Nephron (organoid): ENCODE measurements around the gene RINT1.
A peak's percentile ranks its signal among the peaks of the same experiment; 100 is the strongest.

Experiments used
- H3K27ac Mint-ChIP-seq, 3 experiments: 2 replicates each; pipeline ENCODE4 v1.8.0; 2020; ENCODE audit warnings: mixed read lengths in 3 of 3, mild to moderate bottlenecking in 2 of 3, moderate library complexity in 1 of 3
- H3K27me3 Mint-ChIP-seq: 2 replicates; pipeline ENCODE4 v1.8.0; 2021; ENCODE audit warnings: low read depth, mild to moderate bottlenecking, moderate library complexity, mixed read lengths
- H3K36me3 Mint-ChIP-seq: 2 replicates; pipeline ENCODE4 v1.8.0; 2020; ENCODE audit warnings: low read depth, mixed read lengths
- H3K4me1 Mint-ChIP-seq: 2 replicates; pipeline ENCODE4 v1.8.0; 2020; ENCODE audit warnings: mixed read lengths
- H3K4me3 Mint-ChIP-seq, 3 experiments: 2 replicates each; pipeline ENCODE4 v1.8.0; 2020; ENCODE audit warnings: mild to moderate bottlenecking in 3 of 3, mixed read lengths in 3 of 3, moderate library complexity in 2 of 3
- H3K9me3 Mint-ChIP-seq: 2 replicates; pipeline ENCODE4 v1.8.0; 2020; ENCODE audit warnings: mixed read lengths
- CTCF ChIP-seq, 3 experiments: fragments of 200-600 bp; sonication (generic); IDR thresholded peaks; one replicate each; pipeline ENCODE4 v1.5.0; 2021; ENCODE audit warnings: antibody characterized with exemption in 3 of 3; ENCODE audit not compliant: unreplicated experiment in 3 of 3

The RINT1 gene

GRCh38 chr7:105567024-105567423, 35.0 kb downstream of the RINT1 start:
- Mint-ChIP-seq H3K9me3 (no peaks in the 10 kb centered on the region), H3K4me3 (no peak overlapping the region), H3K36me3 (peaks cover 48% of the 10 kb centered on the region), H3K27me3 (no peaks in the 10 kb centered on the region), H3K4me1 (no peaks in the 10 kb centered on the region), H3K27ac (no peak overlapping the region)
- TF ChIP-seq CTCF (IDR thresholded peaks at IDR 0.05; ENCODE audit: unreplicated experiment in 3 of 3), result no peak

GRCh38 chr7:105567821-105568220, 35.8 kb downstream of the RINT1 start:
- H3K4me3 Mint-ChIP-seq, result no peak overlapping the region
- no peaks in the 10 kb centered on the region for H3K27me3 Mint-ChIP-seq
- no peak for TF ChIP-seq CTCF (IDR thresholded peaks at IDR 0.05; ENCODE audit: unreplicated experiment in 3 of 3)

GRCh38 chr7:105571891-105572290, 39.9 kb downstream of the RINT1 start:
- H3K36me3 Mint-ChIP-seq, result peaks cover 25% of the 10 kb centered on the region

More at GRCh38 chr7:105567821-105568220, 35.8 kb downstream of the RINT1 start:
- H3K9me3 Mint-ChIP-seq, result no peaks in the 10 kb centered on the region
- H3K27ac Mint-ChIP-seq, result no peak overlapping the region
- H3K36me3 Mint-ChIP-seq, result peaks cover 43% of the 10 kb centered on the region
- H3K4me1 Mint-ChIP-seq, result no peaks in the 10 kb centered on the region

GRCh38 chr7:105577251-105577650, 45.2 kb downstream of the RINT1 start:
- H3K4me1 Mint-ChIP-seq, result peaks cover 6% of the 10 kb centered on the region
- H3K4me3 Mint-ChIP-seq, result no peak overlapping the region
- TF ChIP-seq CTCF (IDR thresholded peaks at IDR 0.05; ENCODE audit: unreplicated experiment in 3 of 3), result no peak
- no peaks in the 10 kb centered on the region for H3K27me3 Mint-ChIP-seq
- peaks cover 2% of the 10 kb centered on the region for H3K9me3 Mint-ChIP-seq
- peaks cover 4% of the 10 kb centered on the region for H3K36me3 Mint-ChIP-seq
- no peak overlapping the region for H3K27ac Mint-ChIP-seq

More at GRCh38 chr7:105571891-105572290, 39.9 kb downstream of the RINT1 start:
- peaks cover under 1% of the 10 kb centered on the region for H3K4me1 Mint-ChIP-seq
- no peak overlapping the region for H3K27ac Mint-ChIP-seq
- no peak overlapping the region for H3K4me3 Mint-ChIP-seq
- peaks cover 2% of the 10 kb centered on the region for H3K9me3 Mint-ChIP-seq
- no peak for TF ChIP-seq CTCF (IDR thresholded peaks at IDR 0.05; ENCODE audit: unreplicated experiment in 3 of 3)
- H3K27me3 Mint-ChIP-seq, result no peaks in the 10 kb centered on the region

- TF ChIP-seq CTCF (IDR thresholded peaks at IDR 0.05; ENCODE audit: unreplicated experiment in 3 of 3), result no peak
- no peak overlapping the region for H3K27ac Mint-ChIP-seq
- H3K4me3 Mint-ChIP-seq, result no peak overlapping the region
- H3K36me3 Mint-ChIP-seq, result peaks cover 9% of the 10 kb centered on the region
- H3K4me1 Mint-ChIP-seq, result peaks cover 6% of the 10 kb centered on the region
- H3K9me3 Mint-ChIP-seq, result peaks cover 8% of the 10 kb centered on the region
- H3K27me3 Mint-ChIP-seq, result no peaks in the 10 kb centered on the region
Observed at GRCh38 chr7:105578496-105578895, 46.5 kb downstream of the RINT1 start.

- Mint-ChIP-seq H3K27ac (no peak overlapping the region), H3K27me3 (no peaks in the 10 kb centered on the region), H3K4me3 (peak overlapping the region in 1 of 3 experiments; percentile 84), H3K4me1 (peaks cover 6% of the 10 kb centered on the region), H3K36me3 (peaks cover 9% of the 10 kb centered on the region), H3K9me3 (peaks cover 14% of the 10 kb centered on the region)
- TF ChIP-seq CTCF (IDR thresholded peaks at IDR 0.05; ENCODE audit: unreplicated experiment in 3 of 3), result no peak
Observed at GRCh38 chr7:105580022-105580740, 48.2 kb downstream of the RINT1 start.
